Measurements from ENCODE around the gene GM2A. TPM values are rescaled to one million over a fixed set of nuclear protein-coding genes. Genes with fewer than 3 reads are reported as not detected.

Gene GM2A
- polyA plus RNA-seq, 3 donors from 2014 or later, result 4.6 to 8.7 (median 5.2) TPM

DNA sequence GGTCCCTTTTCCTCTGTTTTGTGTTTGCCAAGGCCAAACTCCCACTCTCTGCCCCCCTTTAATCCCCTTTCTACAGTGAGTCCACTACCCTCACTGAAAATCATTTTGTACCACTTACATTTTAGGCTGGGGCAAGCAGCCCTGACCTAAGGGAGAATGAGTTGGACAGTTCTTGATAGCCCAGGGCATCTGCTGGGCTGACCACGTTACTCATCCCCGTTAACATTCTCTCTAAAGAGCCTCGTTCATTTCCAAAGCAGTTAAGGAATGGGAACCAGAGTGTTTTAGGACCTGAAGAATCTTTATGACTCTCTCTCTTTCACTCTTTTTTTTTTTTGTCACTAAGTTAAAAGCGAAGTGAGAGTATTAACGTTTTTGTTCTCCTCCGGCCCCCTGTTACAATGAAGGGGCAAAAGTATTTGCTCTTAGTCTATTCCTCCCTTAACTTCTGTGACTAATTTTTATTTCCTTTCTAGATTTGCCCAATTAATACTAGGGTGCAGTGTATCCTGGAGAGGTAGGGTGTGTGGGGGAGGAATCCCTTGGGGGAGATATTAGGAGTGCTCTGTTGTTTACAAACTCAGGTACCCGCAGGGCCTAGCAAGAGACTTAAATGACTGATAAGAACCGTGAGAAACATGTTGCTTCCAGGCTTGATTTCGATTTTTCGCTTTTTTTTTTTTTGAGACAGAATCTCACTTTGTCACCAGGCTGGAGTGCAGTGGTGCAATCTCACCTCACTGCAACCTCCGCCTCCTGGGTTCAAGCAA lies 14.7 kb downstream of the GM2A start:
- Mint-ChIP-seq H3K27me3 (ENCODE audit: low read depth in 3 of 3) (no peaks in the 10 kb centered on the region), H3K9me3 (no peaks in the 10 kb centered on the region), H3K4me1 (no peaks in the 10 kb centered on the region), H3K36me3 (peaks cover 3 to 25% (median 25%) of the 10 kb centered on the region in 3 donors), H3K27ac (no peak overlapping the region), H3K4me3 (no peak overlapping the region)
- DNase-seq, result no peak

DNA sequence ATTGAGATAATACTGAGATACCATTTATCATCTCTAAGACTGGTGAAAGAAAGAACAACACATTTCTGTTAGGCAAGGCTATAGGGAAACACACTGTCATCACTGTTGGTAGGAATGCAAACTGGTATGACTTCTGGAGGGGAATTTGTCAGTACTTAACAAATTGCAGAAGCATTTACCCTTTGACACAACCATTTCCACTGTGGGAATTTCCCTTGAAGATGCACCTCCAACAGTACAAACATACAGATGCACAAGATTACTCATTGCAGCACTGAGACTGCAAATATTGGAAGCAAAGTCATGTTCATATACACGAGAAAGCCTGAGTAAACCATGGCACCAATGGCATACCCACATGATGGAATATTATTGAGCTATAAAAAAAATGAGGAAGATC lies 17.6 kb downstream of the GM2A start:
- Mint-ChIP-seq H3K27me3 (ENCODE audit: low read depth in 3 of 3) (no peaks in the 10 kb centered on the region), H3K27ac (no peak overlapping the region), H3K4me3 (no peak overlapping the region), H3K9me3 (no peaks in the 10 kb centered on the region), H3K4me1 (no peaks in the 10 kb centered on the region), H3K36me3 (peaks cover 0 to 18% (median 10%) of the 10 kb centered on the region in 3 donors)
- no peak for DNase-seq

DNA sequence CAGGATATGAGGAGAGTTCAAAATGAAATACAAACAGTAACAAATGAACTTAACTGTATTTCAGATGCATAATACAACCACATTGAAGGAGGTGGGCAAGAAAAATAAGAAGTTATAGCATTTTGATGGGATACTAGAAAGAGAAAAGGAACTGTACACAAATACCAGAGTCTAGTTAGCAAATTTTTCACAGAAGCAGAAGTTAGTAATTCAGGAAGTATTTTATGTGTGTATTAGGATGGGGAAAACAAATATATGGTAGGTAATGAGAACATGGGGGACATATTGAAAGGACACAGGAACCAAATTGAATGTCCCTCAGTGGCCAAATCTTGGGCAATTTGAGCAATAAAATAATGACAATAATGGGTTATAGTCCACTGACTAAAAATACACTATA lies 18.4 kb downstream of the GM2A start:
- no peaks in the 10 kb centered on the region for H3K27me3 Mint-ChIP-seq (ENCODE audit: low read depth in 3 of 3)
- H3K9me3 Mint-ChIP-seq, result no peaks in the 10 kb centered on the region
- no peaks in the 10 kb centered on the region for H3K4me1 Mint-ChIP-seq
- H3K4me3 Mint-ChIP-seq, result no peak overlapping the region
- no peak for DNase-seq
- peaks cover 0 to 16% (median 10%) of the 10 kb centered on the region in 3 donors for H3K36me3 Mint-ChIP-seq
- H3K27ac Mint-ChIP-seq, result no peak overlapping the region

DNA sequence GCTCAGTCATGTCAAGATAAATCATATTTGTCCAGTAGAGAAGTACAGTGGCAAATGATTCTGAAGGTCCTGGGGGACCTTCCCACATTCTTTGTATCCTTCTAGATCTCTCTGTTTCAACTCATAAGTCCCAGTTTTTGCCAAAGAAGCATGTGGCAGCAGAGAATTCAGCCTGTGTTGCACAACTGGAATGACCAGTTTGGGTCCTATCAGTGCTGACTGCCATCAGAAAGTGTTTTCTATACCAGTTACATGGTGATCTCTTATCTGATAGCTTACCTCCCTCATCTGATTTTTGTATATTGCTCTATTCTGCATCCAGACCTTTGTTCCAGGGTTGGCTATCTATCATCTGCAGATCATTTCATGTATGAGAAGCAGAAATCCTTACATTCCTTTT lies 21.7 kb downstream of the GM2A start:
- Mint-ChIP-seq H3K36me3 (no peaks in the 10 kb centered on the region), H3K9me3 (no peaks in the 10 kb centered on the region), H3K4me1 (no peaks in the 10 kb centered on the region), H3K27ac (no peak overlapping the region), H3K4me3 (no peak overlapping the region), H3K27me3 (ENCODE audit: low read depth in 3 of 3) (peaks cover 0 to 2% (median 0%) of the 10 kb centered on the region in 3 donors)
- no peak for DNase-seq

DNA sequence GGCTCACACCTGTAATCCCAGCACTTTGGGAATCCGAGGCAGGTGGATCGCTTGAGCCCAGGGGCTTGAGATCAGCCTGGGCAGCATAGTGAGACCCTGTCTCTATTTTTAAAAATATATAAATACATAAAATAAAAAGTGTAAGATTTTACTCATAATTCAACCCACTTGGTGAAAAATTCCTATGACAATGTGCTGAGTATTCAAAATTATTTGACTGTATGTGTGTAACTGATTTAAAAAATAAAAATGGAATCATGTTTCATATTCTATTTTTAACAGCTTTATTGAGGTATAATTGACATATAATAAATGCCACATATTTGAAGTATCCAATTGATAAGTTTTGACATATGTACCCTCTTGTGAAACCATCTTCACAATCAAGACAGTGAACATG lies 22.8 kb downstream of the GM2A start:
- Mint-ChIP-seq H3K36me3 (no peaks in the 10 kb centered on the region), H3K27me3 (ENCODE audit: low read depth in 3 of 3) (peaks cover 0 to 2% (median 0%) of the 10 kb centered on the region in 3 donors), H3K27ac (no peak overlapping the region), H3K4me3 (no peak overlapping the region), H3K9me3 (no peaks in the 10 kb centered on the region), H3K4me1 (no peaks in the 10 kb centered on the region)
- no peak for DNase-seq

DNA sequence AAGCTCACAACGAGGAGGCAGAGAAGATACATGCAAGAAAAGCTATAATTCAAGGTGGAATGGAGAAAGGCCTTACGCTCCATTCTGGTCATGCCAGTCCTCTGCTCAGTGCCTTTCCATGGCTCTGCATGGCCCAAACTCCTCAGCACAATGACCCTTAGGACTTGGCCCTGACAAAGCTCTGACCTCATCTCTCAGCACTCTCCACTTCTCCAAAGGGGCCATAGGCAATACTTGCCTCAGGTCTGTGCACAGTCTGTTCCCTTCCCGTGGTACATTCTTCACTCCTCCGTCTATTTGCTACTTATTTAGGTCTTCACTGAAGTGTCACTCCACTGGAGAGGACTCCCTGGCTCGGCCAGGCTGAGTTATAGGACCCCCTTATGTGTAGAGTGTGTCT lies 25.9 kb downstream of the GM2A start:
- Mint-ChIP-seq H3K9me3 (no peaks in the 10 kb centered on the region), H3K36me3 (no peaks in the 10 kb centered on the region), H3K27ac (no peak overlapping the region), H3K27me3 (ENCODE audit: low read depth in 3 of 3) (peaks cover 0 to 3% (median 0%) of the 10 kb centered on the region in 3 donors), H3K4me3 (no peak overlapping the region), H3K4me1 (no peaks in the 10 kb centered on the region)
- no peak for DNase-seq

DNA sequence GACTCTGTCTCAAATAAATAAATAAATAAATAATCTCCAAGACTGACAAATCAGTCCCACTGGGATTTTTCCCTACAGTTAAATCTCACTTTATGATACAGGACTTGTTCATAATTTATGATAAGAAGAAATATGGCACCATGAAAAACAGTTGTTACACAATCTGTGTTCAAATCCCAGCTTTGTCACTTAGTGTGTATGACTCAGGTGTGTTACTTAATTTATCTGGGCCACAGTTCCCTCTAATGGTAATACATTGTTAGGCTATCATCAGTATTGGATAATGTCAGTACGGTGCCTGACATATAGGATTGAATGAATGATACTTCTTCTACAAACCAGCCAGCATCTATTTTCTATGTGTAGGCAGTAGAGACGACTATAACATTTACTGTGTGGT lies 27.5 kb downstream of the GM2A start:
- Mint-ChIP-seq H3K36me3 (no peaks in the 10 kb centered on the region), H3K4me1 (no peaks in the 10 kb centered on the region), H3K9me3 (no peaks in the 10 kb centered on the region), H3K27me3 (ENCODE audit: low read depth in 3 of 3) (peaks cover 0 to 4% (median 3%) of the 10 kb centered on the region in 3 donors), H3K27ac (no peak overlapping the region), H3K4me3 (no peak overlapping the region)
- DNase-seq, result no peak

DNA sequence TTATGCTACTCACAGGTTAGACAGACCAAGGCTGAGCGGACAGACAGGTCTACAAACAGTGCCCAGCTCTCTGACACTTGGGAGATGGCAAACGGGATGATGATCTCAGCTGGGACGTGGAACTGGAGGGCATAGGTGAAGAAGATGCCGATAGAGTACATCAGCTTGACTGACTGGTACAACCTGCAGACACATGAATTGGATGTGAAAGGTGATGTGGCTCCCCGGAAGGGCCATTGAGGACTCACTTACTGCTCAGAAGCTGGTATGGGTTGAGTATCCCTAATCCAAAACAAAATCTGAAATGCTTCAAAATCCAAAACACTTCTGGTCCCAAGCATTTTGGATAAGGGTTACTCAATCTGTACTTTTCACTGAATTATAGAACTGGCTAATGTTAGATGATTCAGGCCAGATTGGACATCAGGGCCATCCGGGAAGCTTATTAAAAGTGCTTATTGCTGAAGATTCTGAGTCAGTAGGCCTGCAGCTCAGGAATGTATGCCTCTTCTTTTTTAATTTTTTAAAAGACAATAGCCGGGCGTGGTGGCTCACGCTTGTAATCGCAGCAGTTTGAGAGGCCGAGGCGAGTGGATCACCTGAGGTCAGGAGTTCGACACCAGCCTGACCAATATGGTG lies 28.1 kb downstream of the GM2A start:
- Mint-ChIP-seq H3K4me3 (no peak overlapping the region), H3K9me3 (no peaks in the 10 kb centered on the region), H3K36me3 (no peaks in the 10 kb centered on the region), H3K4me1 (no peaks in the 10 kb centered on the region), H3K27me3 (ENCODE audit: low read depth in 3 of 3) (peaks cover 0 to 6% (median 3%) of the 10 kb centered on the region in 3 donors), H3K27ac (no peak overlapping the region)
- DNase-seq, result no peak

DNA sequence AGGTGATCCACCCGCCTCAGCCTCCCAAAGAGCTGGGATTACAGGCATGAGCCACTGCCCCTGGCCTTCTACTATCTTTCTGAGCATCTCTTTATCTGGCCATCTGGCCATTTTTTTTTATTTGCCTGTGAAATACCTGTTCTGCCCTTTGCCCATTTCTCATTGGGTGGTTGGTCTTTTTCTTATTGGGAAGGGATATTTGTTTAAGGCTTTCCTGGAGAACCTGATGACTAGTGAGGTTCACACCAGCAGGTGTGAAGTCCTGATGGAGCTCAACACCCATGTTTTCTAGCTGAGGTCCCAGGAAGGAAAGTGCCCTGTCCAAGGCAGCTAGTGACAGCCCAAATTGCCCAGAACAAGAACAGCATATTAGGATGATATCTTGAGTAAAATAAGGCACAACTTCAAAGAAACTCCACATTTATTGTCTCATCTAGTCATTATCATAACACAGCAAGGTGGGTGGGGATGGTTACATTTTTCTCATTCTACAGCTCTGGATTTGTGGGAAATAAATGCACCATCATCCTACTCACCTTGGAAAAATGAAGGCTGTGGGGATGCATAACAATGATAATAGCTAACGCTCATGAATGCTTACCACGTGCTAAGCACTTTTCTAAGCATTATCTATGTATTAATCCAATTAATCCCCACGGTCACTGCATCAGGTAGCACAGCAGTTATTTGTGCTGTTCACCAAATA lies 30.3 kb downstream of the GM2A start:
- no peak overlapping the region for H3K27ac Mint-ChIP-seq
- no peak overlapping the region for H3K4me3 Mint-ChIP-seq
- H3K9me3 Mint-ChIP-seq, result no peaks in the 10 kb centered on the region
- no peaks in the 10 kb centered on the region for H3K36me3 Mint-ChIP-seq
- peaks cover 0 to 4% (median 3%) of the 10 kb centered on the region in 3 donors for H3K27me3 Mint-ChIP-seq (ENCODE audit: low read depth in 3 of 3)
- H3K4me1 Mint-ChIP-seq, result no peaks in the 10 kb centered on the region
- DNase-seq, result no peak

DNA sequence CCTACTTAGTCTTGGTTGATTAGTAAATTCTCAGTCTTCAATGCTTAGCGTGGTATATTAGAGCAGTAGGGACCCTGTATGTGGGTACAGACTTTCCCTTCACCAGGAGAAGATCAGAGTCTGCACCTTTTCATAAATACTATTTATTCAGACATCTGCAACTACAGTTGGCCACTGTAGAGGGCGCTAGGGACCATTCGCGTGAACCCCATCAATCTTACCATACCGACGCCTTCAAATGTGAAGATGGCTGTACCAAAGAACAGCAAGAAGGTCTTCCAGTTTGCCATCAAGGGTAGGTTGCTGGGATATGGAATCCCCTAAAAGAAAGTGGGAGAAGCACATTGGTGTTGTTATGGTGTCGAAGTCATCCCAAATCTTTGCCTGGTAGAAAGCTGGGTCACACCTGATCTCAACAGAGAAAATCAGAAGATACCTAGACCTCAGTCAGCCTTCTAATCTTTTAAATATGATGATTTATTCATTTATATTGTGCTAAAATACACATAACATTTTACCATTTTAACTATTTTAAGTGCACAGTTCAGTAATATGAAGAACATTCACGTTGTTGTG lies 31.5 kb downstream of the GM2A start:
- H3K27me3 Mint-ChIP-seq (ENCODE audit: low read depth in 3 of 3), result peaks cover 0 to 4% (median 3%) of the 10 kb centered on the region in 3 donors
- H3K27ac Mint-ChIP-seq, result no peak overlapping the region
- no peak for DNase-seq
- H3K4me1 Mint-ChIP-seq, result no peaks in the 10 kb centered on the region
- no peak overlapping the region for H3K4me3 Mint-ChIP-seq
- no peaks in the 10 kb centered on the region for H3K36me3 Mint-ChIP-seq
- no peaks in the 10 kb centered on the region for H3K9me3 Mint-ChIP-seq

DNA sequence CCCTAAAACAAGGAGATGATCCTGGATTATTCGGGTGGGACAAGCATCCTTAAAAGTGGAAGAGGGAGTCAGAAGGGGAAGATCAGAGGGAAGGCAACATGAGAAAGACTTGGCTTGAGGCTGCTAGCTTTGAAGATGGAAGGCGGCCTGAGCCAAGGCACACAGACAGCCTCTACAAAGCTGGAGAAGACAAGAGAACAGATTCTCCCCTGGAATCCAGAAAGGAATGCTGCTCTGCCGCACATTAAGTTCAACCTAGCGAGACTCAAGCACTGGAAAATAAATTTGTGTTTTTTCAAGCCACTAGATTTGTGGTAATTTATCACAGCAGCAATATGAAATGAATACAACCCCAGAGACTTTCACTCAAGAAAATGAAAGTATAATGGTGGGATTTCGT lies 32.7 kb downstream of the GM2A start:
- Mint-ChIP-seq H3K4me3 (no peak overlapping the region), H3K4me1 (no peaks in the 10 kb centered on the region), H3K36me3 (no peaks in the 10 kb centered on the region), H3K27me3 (ENCODE audit: low read depth in 3 of 3) (peaks cover 0 to 4% (median 3%) of the 10 kb centered on the region in 3 donors), H3K9me3 (no peaks in the 10 kb centered on the region), H3K27ac (no peak overlapping the region)
- no peak for DNase-seq

DNA sequence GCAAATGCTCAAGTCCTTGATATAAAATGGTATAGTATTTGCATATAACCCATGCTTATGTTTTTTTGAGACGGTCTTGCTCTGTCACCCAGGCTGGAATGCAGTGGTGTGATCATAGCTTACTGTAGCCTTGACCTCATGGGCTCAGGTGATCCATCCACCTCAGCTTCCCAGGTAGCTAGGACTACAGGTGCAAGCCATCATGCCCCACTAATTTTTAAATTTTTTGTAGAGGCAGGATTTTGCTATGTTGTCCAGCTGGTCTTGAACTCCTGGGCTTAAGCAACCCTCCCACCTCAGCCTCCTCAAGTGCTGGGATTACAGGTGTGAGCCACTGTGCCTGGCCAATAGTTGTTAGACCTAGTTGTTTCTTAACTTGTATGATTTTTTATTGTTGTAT lies 33.3 kb downstream of the GM2A start:
- no peak for DNase-seq
- H3K36me3 Mint-ChIP-seq, result no peaks in the 10 kb centered on the region
- no peaks in the 10 kb centered on the region for H3K9me3 Mint-ChIP-seq
- H3K27me3 Mint-ChIP-seq (ENCODE audit: low read depth in 3 of 3), result peaks cover 0 to 4% (median 3%) of the 10 kb centered on the region in 3 donors
- H3K27ac Mint-ChIP-seq, result no peak overlapping the region
- no peaks in the 10 kb centered on the region for H3K4me1 Mint-ChIP-seq
- no peak overlapping the region for H3K4me3 Mint-ChIP-seq

DNA sequence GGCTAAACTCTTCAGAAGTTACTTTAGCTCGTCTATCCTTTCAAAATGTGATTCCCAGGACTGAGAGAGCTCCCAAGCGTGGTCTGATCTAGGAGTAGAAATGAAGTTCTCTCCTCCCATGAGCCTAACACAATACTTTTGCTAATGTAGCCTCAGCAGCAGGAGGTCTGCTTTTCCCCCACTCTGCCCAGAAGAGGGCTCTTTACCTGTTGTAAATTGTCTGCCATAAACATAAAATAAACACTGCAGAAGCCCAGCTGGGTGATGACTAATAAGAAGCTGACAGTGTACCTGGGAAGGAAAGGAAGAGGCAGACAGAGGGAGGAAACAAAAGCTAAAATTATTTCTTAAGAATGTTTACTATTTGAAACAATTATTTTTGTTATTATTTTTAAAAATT lies 35.2 kb downstream of the GM2A start:
- Mint-ChIP-seq H3K4me1 (no peaks in the 10 kb centered on the region), H3K27ac (no peak overlapping the region), H3K4me3 (no peak overlapping the region)

DNA sequence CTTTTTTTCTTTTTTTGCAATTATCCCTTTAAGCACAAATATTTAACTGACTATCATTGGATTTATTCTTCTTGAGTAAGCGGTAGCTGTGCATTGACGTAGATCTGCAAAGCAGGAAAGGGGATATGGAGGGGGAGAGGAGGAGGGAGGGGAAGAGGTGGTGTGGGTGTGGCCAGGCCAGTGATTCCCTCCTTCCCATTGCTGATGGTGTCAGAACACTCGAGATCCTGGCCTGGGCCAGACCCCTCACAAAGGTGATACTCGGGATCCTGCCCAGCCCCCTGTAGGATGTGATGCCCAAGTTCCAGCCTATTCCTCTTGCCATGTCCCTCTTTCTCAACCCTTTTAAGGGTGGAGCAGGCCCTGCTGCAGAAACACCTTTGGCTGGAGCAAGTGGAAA lies 40.6 kb downstream of the GM2A start:
- DNase-seq, result no peak
- Mint-ChIP-seq H3K27me3 (ENCODE audit: low read depth in 3 of 3) (peaks cover 0 to 11% (median 0%) of the 10 kb centered on the region in 3 donors), H3K4me3 (no peak overlapping the region), H3K27ac (no peak overlapping the region), H3K4me1 (no peaks in the 10 kb centered on the region), H3K9me3 (peaks cover 0 to 4% (median 0%) of the 10 kb centered on the region in 6 donors), H3K36me3 (no peaks in the 10 kb centered on the region)

More for the DNA sequence above, 35.2 kb downstream of the GM2A start:
- DNase-seq, result no peak
- Mint-ChIP-seq H3K36me3 (no peaks in the 10 kb centered on the region), H3K9me3 (no peaks in the 10 kb centered on the region), H3K27me3 (ENCODE audit: low read depth in 3 of 3) (peaks cover 0 to 3% (median 3%) of the 10 kb centered on the region in 3 donors)

Data from immature natural killer cell (primary cell).